WERI-Rb-1 (cell line): ENCODE measurements around the gene UMODL1.

Source experiments
- DNase-seq: peaks from one replicate; pipeline ENCODE4 v3.0.0-alpha.2; 2020
- H3K27ac ChIP-seq: fragments of 250-450 bp; sonication (Bioruptor Pico); 2 replicates; pipeline ENCODE4 v1.5.1; 2020; ENCODE audit warnings: mild to moderate bottlenecking, moderate library complexity
- H3K27me3 ChIP-seq: fragments of 250-450 bp; sonication (Bioruptor Pico); 2 replicates; pipeline ENCODE4 v1.5.1; 2021; ENCODE audit warnings: mild to moderate bottlenecking, low read depth, moderate library complexity; ENCODE audit not compliant: insufficient read depth, severe bottlenecking
- H3K36me3 ChIP-seq: fragments of 250-450 bp; sonication (Bioruptor Pico); 2 replicates; pipeline ENCODE4 v1.5.1; 2020; ENCODE audit warnings: mild to moderate bottlenecking, moderate library complexity
- H3K4me3 ChIP-seq: 2 replicates; pipeline ENCODE4 v1.5.1; 2011; ENCODE audit warnings: low read depth, mild to moderate bottlenecking, control low read depth, low read length
- H3K9me3 ChIP-seq: fragments of 250-450 bp; sonication (Bioruptor Pico); 2 replicates; pipeline ENCODE4 v1.5.1; 2021; ENCODE audit warnings: mild to moderate bottlenecking, moderate library complexity; ENCODE audit not compliant: severe bottlenecking
- CTCF ChIP-seq: IDR thresholded peaks from 2 replicates; pipeline ENCODE4 v1.5.1; 2011; ENCODE audit warnings: low read depth, mild to moderate bottlenecking, control low read depth, inconsistent platforms, low read length

UMODL1 gene

GRCh38 chr21:42187976-42188653, 117.0 kb downstream of the UMODL1 start:
- Histone ChIP-seq H3K4me3 (no peak overlapping the region), H3K27me3 (no peaks in the 10 kb centered on the region), H3K27ac (no peak overlapping the region), H3K9me3 (peaks cover 11% of the 10 kb centered on the region), H3K36me3 (no peaks in the 10 kb centered on the region)
- DNase-seq, result no peak
- TF ChIP-seq CTCF, result no peak

- TF ChIP-seq CTCF, result no peak
- Histone ChIP-seq H3K9me3 (peaks cover 11% of the 10 kb centered on the region), H3K27ac (no peak overlapping the region), H3K36me3 (no peaks in the 10 kb centered on the region), H3K4me3 (no peak overlapping the region), H3K27me3 (no peaks in the 10 kb centered on the region)
- no peak for DNase-seq
These were observed 117.5 kb downstream of the UMODL1 start for GRCh38 chr21:42188663-42189062.

- no peak for TF ChIP-seq CTCF
- Histone ChIP-seq H3K27ac (no peak overlapping the region), H3K36me3 (no peaks in the 10 kb centered on the region), H3K4me3 (no peak overlapping the region), H3K9me3 (peaks cover 11% of the 10 kb centered on the region), H3K27me3 (no peaks in the 10 kb centered on the region)
- no peak for DNase-seq
These were observed 118.3 kb downstream of the UMODL1 start for GRCh38 chr21:42189431-42189830.

GRCh38 chr21:42189860-42190485, 118.9 kb downstream of the UMODL1 start:
- Histone ChIP-seq H3K27ac (no peak overlapping the region), H3K36me3 (no peaks in the 10 kb centered on the region), H3K4me3 (no peak overlapping the region), H3K27me3 (no peaks in the 10 kb centered on the region), H3K9me3 (peaks cover 11% of the 10 kb centered on the region)
- no peak for TF ChIP-seq CTCF
- DNase-seq, result no peak

GRCh38 chr21:42190486-42190863, 119.4 kb downstream of the UMODL1 start:
- TF ChIP-seq CTCF, result no peak
- Histone ChIP-seq H3K36me3 (no peaks in the 10 kb centered on the region), H3K27me3 (no peaks in the 10 kb centered on the region), H3K9me3 (peaks cover 11% of the 10 kb centered on the region), H3K4me3 (no peak overlapping the region), H3K27ac (no peak overlapping the region)
- no peak for DNase-seq
